ENCODE results near the gene RELN.

DNA sequence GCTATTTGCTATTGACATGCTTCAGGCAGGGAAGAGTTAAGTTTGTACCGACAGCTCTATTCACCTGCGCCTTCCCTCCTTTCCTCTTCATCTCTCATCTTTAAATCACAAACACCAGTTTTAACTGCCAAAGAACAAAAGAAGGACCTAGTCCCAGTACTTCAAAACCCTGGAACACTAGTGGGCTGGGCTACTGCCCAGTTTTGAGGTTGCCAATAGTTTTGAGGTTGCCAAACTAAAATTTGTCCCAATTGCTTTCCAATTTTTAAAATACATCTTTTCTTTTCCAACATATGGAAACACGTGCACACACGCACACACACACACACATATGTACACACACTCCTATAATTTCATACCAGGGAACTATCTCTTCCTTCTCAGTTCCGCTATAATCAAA lies 412.8 kb downstream of the RELN start:
- TF ChIP-seq, protein P1, sequence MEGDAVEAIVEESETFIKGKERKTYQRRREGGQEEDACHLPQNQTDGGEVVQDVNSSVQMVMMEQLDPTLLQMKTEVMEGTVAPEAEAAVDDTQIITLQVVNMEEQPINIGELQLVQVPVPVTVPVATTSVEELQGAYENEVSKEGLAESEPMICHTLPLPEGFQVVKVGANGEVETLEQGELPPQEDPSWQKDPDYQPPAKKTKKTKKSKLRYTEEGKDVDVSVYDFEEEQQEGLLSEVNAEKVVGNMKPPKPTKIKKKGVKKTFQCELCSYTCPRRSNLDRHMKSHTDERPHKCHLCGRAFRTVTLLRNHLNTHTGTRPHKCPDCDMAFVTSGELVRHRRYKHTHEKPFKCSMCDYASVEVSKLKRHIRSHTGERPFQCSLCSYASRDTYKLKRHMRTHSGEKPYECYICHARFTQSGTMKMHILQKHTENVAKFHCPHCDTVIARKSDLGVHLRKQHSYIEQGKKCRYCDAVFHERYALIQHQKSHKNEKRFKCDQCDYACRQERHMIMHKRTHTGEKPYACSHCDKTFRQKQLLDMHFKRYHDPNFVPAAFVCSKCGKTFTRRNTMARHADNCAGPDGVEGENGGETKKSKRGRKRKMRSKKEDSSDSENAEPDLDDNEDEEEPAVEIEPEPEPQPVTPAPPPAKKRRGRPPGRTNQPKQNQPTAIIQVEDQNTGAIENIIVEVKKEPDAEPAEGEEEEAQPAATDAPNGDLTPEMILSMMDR (IDR thresholded peaks at IDR 0.05; ENCODE audit: low read depth, low read length) = no peak
- no peak for TF ChIP-seq POLR2A (IDR thresholded peaks at IDR 0.05; ENCODE audit: extremely low read depth, insufficient read length)
- no peak for TF ChIP-seq MYC (IDR thresholded peaks at IDR 0.05; ENCODE audit: low read depth, low read length)
